Right hindlimb (tissue), 1 donor: ENCODE measurements around the gene WBP1.

Source experiments
- DNase-seq: peaks from one replicate; pipeline ENCODE4 v3.0.0-alpha.2; 2018

WBP1 gene

GRCh38 chr2:74486141-74486540 lies 27.9 kb downstream of the WBP1 start:
- DNase-seq = no peak

- DNase-seq = no peak
These were observed 30.6 kb downstream of the WBP1 start for GRCh38 chr2:74488643-74489481.

DNA sequence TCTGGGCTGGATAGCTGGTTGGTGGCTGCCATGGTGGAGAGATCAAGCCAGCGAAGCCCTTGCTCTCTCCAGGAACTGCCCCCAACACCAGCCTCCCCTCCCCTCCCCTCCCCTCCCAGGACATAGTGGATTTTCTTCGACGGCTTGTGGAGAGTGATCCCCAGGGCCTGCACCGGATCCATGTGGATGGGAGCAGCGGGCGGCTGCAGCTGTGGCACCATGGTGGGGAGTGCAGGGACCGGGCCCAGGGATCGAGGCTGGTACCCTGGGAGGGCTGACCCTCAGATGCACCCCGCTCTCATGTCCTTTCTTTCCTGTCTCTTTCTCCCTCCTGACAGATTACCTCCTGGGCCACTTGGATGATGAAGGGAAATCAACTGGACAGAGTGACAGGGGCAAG lies 31.7 kb downstream of the WBP1 start:
- no peak for DNase-seq

DNA sequence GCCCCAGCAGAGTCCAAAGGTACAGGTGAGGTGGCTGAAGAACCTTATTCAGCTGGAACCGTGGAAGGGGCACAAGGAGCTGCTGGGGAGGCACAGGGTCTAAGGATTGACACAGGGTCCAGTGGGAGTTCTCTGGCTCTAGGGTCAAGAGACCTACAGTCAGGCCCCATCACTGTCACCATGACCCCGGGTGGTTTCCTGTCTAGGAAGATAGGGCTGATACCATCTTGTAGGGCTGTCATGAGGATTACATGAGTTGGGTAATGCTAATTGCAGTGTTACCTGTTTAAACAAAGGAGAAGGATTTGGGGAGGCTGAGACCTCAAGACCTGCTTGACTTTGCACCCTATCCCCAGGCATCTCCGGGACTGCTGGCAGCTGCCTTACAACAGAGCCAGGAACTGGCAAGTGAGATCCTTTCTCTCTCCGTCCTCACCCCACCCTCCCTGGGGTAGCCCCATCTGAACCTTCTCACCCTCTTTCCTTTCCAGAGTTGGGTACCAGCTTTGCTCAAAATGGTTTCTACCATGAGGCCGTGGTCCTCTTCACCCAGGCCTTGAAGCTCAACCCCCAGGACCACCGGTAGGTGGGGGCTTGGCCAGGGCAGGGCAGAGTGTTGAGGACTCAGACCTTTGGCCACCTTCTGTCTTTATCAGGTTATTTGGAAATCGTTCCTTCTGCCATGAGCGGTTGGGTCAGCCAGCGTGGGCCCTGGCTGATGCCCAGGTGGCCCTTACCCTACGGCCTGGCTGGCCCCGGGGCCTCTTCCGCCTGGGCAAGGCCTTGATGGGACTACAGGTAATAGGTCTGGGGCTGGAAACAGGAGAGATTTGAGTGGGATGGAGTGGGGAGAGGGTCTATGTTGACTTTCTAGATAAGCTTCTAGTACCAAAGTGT lies 33.7 kb downstream of the WBP1 start:
- no peak for DNase-seq

GRCh38 chr2:74493546-74493945 lies 35.3 kb downstream of the WBP1 start:
- DNase-seq = no peak

- DNase-seq = no peak
These were observed 37.2 kb downstream of the WBP1 start for GRCh38 chr2:74495440-74495839.

DNA sequence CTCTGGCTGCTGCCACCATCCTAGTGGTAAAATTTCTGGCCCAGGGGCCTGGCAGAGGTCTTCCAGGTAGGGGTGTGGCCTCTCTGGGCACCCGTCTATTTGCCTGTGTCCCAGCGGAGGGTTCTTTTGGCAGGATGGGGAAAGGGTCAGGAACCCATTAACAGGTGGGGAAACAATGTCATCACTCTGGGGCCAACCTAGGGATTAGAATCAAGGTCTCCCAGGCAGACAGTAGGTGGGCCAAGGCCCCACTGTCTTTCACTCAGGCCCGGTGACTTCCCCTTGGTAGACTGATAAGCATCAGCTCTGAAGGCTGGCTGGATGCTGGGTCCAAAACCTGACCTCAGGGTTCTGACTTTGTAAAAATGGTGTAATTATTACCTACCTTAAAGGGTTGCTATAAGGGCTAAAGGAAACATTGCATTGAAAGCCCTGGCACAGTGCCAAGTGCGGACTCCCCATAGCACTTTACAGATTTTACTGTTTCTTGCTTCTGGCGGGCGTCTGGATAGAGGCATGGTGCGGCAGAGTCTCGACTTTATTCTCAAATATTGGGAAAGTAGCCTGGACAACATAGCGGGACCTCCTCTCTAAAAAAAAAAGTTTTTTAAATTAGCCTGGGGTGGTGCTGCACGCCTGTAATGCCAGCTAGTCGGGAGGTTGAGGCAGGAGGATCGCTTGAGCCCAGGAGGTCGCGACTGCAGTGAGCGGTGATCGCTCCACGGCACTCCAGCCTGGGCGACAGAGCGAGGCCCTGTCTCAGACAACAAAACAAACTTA lies 38.9 kb downstream of the WBP1 start:
- no peak for DNase-seq

DNA sequence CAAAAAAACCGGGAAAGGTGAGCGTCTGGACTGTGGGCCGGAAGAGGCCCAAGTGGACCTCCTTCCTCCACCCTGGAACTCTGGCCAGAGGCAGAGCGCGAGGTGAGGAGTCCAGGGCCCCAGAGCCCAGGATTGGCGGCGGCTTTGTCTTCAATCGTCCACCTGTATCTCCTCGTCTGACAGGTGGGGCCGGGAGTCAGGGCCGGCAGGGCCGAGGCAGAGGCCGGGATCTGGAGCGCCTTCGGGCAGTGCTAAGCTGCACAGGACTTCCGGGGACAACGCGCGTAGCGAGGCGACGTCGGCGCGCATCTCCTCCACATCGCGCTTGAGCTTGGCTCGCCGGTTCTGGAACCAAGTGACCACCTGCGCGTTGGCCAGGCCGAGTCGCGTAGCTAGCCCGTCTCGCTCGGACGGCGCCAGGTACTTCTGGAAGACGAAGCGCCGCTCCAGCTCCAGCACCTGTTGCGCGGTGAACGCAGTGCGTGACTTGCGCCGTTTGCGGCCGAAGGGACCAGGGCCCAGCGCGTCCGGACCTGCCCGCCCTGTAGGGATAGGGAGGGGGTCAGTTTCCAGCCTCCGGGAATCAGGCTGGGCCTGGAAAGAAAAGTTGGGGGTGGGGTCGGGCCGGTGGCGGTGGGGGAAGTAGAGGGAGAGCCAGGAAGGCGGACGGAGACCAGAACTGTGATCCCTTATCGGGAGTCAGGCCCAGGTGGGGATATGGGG lies 39.7 kb downstream of the WBP1 start:
- no peak for DNase-seq

GRCh38 chr2:74498500-74499266 lies 40.4 kb downstream of the WBP1 start:
- DNase-seq = no peak

DNA sequence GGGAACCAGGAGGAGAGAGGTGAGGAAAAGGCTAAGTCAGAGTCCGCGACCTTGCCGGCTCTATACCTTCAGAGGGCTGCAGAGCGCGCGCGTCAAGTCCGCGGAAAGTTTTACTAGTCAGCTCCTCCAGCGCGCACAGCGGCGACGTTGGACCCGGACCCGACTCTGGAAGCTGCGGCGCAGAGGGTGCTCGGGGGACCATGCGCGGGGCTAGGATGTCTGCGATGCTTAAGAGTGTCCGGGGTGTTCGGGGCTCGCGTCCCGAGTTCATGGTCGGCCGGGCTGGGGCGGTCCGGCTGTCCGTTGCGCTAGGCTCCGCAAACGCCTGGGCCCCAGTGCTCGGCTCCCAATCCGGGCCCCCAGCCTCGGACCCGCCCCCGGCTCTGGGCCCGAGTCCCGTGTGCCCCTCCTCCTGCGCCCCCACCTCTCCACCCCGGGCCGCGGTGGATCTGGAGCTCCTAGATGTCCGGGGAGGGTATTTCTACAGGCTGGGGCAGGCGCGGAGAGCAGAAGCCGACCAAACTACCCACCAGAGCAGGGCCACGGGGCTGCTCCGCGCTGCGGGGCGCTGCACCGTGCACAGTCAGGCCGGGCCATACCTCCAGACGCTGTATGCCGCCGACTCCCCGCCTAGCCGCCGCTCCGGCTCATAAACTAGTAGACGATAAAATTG lies 41.2 kb downstream of the WBP1 start, which contains the start of gene LBX2:
LBX2 (minus strand) TSS at position 337 of the 673 bp plus-strand sequence; CDS start at position 271, 66 bp downstream.
- peak; percentile 72 for DNase-seq

DNA sequence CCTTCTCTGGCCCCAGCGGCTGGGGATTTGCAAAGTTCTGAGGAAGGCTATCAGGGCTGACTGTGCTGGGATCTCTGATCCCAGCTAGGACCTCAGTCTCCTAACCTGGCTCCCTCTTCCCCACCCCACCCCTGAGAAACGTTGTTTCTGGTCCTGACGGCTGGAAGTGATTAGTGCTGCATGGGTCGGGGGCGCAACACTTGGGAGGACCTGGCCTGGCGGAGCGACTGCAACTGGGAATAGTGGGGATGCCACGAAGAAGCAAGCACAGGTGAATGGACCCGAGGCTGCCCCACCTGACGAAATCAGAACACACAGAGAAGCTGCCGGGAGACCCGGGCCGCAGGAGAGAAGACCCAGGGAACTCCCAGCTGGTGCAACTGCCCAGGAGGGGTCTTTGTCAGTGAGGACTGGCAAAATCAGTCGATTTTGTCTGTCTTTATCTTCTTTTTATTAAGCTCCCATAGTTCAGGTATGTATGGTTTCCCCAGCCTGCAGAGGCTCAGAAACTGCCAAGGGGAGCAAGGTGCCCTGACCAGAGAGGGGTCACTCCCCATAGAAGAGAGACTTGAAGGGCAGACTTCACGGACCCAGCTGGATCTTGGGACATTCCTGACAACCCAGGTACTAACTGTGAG lies 41.8 kb downstream of the WBP1 start:
- DNase-seq = no peak

DNA sequence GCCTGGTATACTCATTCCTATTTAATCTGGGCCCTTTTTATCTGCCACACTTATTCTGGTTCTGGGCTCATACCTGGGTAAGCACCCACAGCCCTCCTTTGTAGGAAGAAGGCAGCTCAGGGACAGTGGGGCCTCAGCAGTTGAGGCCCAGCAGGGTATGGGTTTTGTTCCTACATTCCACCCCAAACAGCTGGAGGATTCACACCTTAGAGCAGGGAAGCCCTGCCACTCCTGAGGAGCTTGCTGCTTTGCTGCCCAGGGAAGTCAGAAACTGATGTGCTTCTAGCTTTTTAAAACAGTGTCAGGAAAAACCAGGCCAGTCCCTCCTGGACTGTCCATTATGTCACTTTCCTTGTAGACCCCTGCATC lies 42.3 kb downstream of the WBP1 start:
- no peak for DNase-seq

DNA sequence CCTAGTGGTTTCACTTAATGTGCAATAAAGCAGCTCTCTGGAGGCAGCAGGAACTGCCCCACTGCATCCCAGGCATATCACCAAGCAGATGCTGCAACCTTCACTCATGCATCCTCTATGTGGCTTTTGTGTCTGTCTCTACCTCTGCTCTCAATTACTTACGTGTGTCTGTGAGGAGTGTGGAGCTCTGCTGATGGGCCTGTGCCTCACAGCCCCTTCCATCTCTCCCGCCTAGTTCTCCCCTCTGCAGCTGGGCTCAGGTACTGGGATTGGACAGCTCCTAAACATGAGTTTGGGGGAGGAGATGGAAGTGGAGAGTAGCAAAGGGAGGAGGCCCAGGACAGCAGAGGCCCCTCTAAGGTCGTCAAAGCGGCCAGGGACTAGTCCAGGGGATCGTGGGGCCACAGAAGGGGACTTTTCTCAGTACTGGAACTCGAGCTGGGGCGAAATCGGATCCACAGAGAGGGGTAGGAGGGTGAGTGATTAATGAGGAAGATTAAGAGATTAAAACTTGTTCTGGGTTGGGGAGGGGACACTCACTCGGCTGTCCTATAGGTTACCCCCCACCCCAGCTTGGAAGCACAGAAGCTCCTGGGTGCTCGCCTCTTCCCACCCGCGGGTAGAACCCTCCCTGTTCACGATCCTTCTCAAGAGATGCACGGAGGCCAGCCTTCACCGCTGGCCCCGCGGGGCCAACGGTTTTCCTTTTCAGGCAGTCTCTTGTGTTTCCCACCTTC lies 43.3 kb downstream of the WBP1 start:
- no peak for DNase-seq

GRCh38 chr2:74502147-74502719 lies 44.0 kb downstream of the WBP1 start:
- no peak for DNase-seq

DNA sequence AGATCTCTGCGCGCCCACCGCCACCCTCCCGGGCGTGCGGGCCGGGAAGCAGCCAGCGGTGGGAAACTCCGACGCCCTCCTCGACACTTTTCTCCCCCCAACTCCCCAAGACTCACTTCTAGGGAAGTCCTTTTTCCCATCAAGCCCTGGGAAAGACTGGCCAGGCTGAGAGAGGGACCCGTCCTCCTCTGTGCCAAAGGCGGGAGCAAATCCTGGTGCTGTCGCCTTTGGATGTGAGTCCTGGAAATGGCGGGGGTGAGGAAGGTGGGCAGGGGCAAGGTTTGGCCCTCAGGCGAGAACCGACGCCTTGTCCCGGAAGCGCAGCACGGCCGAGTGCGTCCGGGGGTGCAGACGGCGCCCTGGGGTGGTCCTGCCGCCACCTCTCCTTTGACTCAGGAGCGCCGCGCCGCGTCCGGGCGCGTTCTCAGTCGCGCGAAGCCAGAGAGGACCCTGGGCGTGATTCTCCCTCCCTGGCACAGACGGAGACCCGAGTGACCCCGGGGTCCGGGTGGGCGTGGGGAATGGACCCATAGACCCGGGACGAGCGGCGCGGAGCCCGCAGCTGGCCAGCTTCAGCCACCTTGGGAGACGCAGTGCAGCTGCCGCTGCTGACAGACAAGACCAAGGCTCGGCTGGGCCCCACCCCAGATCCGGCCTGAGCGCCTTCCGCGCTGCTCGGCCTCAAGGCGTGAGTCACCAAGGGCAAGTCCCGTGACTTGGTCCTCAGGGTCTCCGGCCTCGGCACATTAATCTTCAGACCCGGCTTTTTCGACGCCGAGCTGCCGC lies 44.7 kb downstream of the WBP1 start:
- DNase-seq = peak; percentile 80

DNA sequence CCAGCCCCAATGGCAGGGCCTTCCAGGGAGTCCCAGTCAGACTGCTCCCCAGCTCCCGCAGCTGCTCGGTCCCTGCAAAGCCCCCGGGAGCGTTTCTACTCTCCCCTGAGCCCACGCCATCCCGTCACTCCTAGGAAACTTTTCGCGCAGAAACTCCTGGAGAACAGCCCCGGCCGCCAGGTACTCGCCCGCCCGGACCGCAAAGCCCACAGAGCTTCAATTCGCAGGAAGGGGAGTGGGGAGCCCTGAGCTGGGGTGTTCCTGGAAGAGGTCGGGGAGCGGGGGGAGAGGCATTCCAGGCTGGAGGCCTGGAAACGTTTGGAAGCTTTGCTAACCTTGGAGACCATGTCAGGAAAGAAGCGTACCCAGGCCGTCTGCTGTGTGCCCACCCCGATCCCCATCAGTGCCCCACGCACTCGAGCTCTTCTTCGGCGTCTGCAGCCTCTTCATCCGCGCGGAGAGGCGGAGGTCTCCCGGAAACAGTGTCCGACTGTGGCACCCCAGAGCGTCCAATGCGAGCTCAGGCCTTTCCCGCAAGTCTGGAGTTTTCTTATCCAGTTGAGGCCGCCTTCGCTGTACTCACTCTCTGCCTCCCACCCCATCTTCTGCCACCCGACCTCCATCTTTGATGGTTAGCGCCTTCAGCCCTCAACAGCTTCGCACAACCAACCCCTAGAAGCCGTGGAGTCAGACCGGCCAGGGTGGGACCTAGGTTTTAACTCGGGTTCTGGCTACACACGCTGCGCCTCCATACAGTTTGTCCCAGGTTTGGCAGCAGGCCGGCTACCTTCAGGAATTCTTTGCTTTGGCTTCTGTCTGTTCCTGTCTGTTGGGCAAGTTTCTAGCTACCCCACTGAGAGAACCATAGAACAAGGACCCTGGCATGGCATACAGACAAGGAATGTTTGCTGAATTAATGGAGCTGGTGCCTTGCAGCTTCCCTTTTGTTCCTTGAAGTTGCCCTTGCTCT lies 45.6 kb downstream of the WBP1 start:
- DNase-seq = no peak

DNA sequence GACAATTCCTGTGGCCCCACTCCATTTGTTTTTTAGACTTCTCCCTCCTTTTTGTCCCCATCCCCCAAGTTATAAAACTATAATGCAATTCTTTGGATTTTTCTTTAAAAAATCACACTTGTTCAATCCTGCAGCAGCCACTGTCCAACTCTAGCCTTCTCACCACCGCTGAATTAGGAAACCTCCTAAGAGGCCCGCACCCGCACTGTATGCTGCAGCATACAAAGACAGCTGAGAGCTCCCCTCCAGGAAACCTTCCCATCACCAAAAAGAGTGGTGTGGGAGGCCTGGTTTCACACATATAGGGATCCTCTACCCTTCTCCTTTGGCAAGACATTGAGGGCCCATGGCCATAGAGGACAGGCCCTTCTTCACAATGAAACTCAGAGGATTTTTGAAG lies 46.4 kb downstream of the WBP1 start:
- DNase-seq = no peak
